D721Med (cell line): Measurements from ENCODE around the gene BAZ2B.

Experiments used
- DNase-seq: peaks from one replicate; pipeline ENCODE4 v3.0.0; 2011; ENCODE audit warnings: low spot score; ENCODE audit not compliant: insufficient read length
- FAIRE-seq: peaks from 2 replicates; lab custom pipeline; 2011; peaks lifted over from hg19 to GRCh38; lab: Jason Lieb, UNC
- CTCF ChIP-seq: IDR thresholded peaks from 2 replicates; pipeline ENCODE4 v1.5.1; 2012; ENCODE audit warnings: mild to moderate bottlenecking, control low read depth; ENCODE audit not compliant: insufficient read depth; ENCODE audit errors: missing control alignments

Gene BAZ2B

DNA sequence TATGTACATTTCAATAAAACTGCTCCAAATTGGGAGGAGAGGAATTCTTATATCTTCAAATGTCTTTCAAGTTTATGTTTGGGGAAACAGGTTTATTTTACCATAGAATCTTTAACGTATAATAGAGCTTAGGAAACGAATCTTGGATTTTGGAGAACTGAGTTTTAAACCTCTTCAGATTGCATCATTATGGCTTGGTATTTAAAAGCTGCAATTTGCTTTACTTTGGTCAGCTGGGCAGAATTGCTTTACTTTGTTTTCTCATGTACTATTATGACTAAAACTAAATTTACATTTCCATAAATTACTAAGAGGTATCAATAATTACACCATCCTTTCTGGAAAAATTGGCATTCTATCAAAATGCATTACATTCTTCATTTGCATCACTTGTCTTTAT, 54.6 kb downstream of the BAZ2B start:
- FAIRE-seq (no peak), DNase-seq (no peak)
- no peak for TF ChIP-seq CTCF

DNA sequence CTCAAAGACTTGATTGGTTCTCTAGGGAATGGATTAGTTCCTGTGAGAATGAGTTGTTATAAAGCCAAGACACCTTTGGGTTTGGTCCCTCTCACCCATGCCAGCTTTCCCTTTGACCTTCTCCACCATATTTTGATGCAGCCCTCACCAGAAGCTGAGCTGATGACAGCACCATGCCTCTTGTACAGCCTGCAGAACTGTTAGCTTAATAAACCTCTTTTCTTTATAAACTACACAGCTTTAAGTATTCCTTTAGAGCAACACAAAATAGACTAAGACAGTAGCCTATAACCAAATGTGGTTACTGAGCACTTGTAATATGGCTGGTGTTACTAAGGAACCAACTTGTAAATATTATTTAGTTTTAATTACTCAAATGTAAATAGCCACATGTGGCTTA, 55.1 kb downstream of the BAZ2B start:
- DNase-seq (no peak), FAIRE-seq (no peak)
- TF ChIP-seq CTCF, result no peak

DNA sequence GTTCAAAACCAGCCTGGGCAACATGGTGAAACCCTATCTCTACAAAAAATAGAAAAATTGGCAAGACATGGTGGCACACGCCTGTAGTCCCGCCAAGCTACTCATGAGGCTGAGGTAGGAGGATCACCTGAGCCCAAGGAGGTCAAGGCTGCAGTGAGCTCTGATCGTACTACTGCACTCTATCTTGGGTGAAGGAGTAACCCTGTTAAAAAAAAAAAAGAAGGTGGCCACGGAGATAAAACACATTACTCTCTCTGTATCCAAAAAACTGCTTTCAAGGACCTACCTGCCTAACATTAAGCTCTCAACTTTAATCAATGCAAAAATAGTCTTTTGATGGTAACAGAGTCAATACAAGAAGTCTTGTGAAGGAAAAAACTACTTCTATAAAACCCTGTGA, 57.3 kb downstream of the BAZ2B start:
- DNase-seq (no peak), FAIRE-seq (no peak)
- no peak for TF ChIP-seq CTCF

DNA sequence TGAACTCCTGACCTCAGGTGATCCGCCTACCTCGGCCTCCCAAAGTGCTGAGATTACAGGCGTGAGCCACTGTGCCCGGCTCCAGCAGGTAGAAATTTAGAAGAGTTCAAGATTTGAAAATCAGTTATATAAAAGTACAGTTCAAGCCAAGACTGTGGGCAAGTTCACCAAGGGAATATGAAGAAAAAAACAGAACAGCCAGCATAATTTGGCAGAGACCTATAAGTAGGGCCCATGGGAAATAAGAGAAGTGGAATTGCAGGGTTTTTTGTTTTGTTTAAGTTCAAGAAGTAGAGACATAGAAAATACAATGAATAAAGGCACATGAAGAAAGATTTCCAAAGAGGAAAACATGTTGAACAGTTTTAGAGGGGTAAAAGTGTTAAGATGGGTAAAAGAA, 57.9 kb downstream of the BAZ2B start:
- no peak for FAIRE-seq
- DNase-seq, result no peak
- no peak for TF ChIP-seq CTCF

GRCh38 chr2:159557437-159558034, 58.8 kb downstream of the BAZ2B start:
- peak; percentile 48 for TF ChIP-seq CTCF
- FAIRE-seq, result no peak
- DNase-seq, result no peak

DNA sequence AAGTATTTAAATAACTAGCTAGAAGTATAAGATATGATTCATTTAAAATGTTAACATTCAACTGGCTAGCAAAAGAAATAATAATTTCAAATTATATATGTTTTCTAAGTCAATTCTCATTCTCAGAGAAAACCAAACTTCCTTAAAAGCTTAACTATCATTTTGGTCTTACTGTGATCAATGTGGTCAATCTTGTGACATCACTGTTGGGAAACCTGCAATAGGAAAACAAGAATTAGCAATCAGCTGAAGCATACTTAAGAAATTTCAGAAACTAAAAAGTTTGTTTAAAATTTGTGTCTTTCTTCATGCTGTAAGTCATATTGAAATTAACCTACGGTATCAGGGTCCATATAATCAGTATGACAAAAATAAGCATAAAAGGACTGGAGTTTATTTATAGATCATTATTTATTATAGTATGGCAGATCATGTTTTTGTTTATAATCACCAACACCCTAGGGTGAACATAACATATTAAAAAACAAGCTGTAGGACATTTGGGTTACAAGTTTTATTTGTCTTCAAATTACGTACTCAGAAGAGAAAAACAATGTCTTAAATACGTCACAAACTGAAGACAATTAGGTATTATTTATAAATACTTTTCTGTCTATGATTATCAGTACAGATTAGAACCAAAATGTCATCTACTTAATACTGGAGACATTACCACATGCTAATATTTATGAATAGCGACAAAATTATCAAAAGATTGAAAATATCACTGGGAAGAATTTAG, 60.5 kb downstream of the BAZ2B start:
- FAIRE-seq (no peak), DNase-seq (no peak)
- no peak for TF ChIP-seq CTCF

DNA sequence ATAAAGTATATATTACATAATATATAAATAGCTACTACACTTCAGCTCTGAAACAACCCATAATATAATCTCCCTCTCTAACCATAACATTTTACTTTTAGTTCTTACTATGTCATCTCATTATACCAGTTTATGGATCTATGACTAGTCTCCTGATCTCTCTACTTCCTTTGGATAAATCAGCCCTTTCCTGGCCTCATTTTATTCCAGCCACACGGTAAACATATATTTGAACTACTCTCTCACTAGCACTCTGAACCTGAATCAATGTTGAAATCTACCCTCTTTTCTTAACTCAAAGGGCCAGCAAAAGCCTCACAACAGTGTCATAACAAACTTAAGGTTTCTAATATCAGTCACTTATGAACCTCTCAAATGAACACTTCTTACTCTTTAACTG, 62.6 kb downstream of the BAZ2B start:
- no peak for DNase-seq
- no peak for TF ChIP-seq CTCF
- FAIRE-seq, result no peak
